SK-N-SH treated with all-trans-retinoic acid at 6 μM for 48 hours (cell line): ENCODE measurements around the gene MRPL36.

Source experiments
- ATAC-seq: fragments of 200-7000 bp; cut with Tn5 transposase; 3 replicates; pipeline ENCODE4 v1.9.1; 2020; ENCODE audit warnings: mild to moderate bottlenecking, moderate library complexity
- ARNTL ChIP-seq: fragments of 450-650 bp; formaldehyde crosslinking; IDR thresholded peaks from 2 replicates; pipeline ENCODE4 v1.5.0; 2020; ENCODE audit warnings: low read depth, mild to moderate bottlenecking, moderate library complexity, borderline replicate concordance
- BACH2 ChIP-seq: fragments of 250-450 bp; sonication (Bioruptor Pico); IDR thresholded peaks from 2 replicates; pipeline ENCODE4 v1.9.0; 2021; ENCODE audit warnings: mild to moderate bottlenecking, borderline replicate concordance
- CREB5 ChIP-seq: fragments of 250-450 bp; sonication (Bioruptor Pico); IDR thresholded peaks from 2 replicates; pipeline ENCODE4 v1.5.1; 2020; ENCODE audit warnings: low read depth, mild to moderate bottlenecking, moderate library complexity
- CSDC2 ChIP-seq: fragments of 250-450 bp; sonication (Bioruptor Pico); IDR thresholded peaks from 2 replicates; pipeline ENCODE4 v1.5.0; 2020; ENCODE audit warnings: mild to moderate bottlenecking, moderate library complexity
- CSRNP3 ChIP-seq: fragments of 250-450 bp; sonication (Bioruptor Pico); IDR thresholded peaks from 2 replicates; pipeline ENCODE4 v1.5.1; 2021; ENCODE audit warnings: mild to moderate bottlenecking, moderate library complexity
- ESRRG ChIP-seq: fragments of 250-450 bp; sonication (Bioruptor Pico); IDR thresholded peaks from 2 replicates; pipeline ENCODE4 v1.6.1; 2021; ENCODE audit warnings: mild to moderate bottlenecking
- GLIS3 ChIP-seq: fragments of 250-450 bp; sonication (Bioruptor Pico); IDR thresholded peaks from 2 replicates; pipeline ENCODE4 v1.5.0; 2020; ENCODE audit warnings: mild to moderate bottlenecking, moderate library complexity
- ISL1 ChIP-seq: fragments of 250-450 bp; sonication (Bioruptor Pico); IDR thresholded peaks from 2 replicates; pipeline ENCODE4 v2.1.2; 2022; ENCODE audit warnings: mild to moderate bottlenecking, moderate library complexity
- OSR1 ChIP-seq: fragments of 250-450 bp; sonication (Bioruptor Pico); IDR thresholded peaks from 2 replicates; pipeline ENCODE4 v1.8.0; 2022; ENCODE audit warnings: moderate library complexity, mild to moderate bottlenecking, inconsistent platforms
- RARB ChIP-seq: fragments of 250-450 bp; sonication (Bioruptor Pico); IDR thresholded peaks from 2 replicates; pipeline ENCODE4 v1.8.0; 2021; ENCODE audit warnings: mild to moderate bottlenecking, moderate library complexity
- SNAI2 ChIP-seq: fragments of 250-450 bp; sonication (Bioruptor Pico); IDR thresholded peaks from 2 replicates; pipeline ENCODE4 v1.5.0; 2020; ENCODE audit warnings: mild to moderate bottlenecking, moderate library complexity
- TOX ChIP-seq: fragments of 250-450 bp; sonication (Bioruptor Pico); IDR thresholded peaks from 2 replicates; pipeline ENCODE4 v1.8.0; 2021; ENCODE audit warnings: mild to moderate bottlenecking, moderate library complexity, borderline replicate concordance
- TSHZ2 ChIP-seq: fragments of 250-450 bp; sonication (Bioruptor Pico); IDR thresholded peaks from 2 replicates; pipeline ENCODE4 v1.5.0; 2020; ENCODE audit warnings: mild to moderate bottlenecking, moderate library complexity
- ZC3H10 ChIP-seq: fragments of 250-450 bp; sonication (Bioruptor Pico); IDR thresholded peaks from 2 replicates; pipeline ENCODE4 v1.5.1; 2021; ENCODE audit warnings: mild to moderate bottlenecking, moderate library complexity
- ZFP3 ChIP-seq: fragments of 250-450 bp; sonication (Bioruptor Pico); IDR thresholded peaks from 2 replicates; pipeline ENCODE4 v1.5.0; 2020; ENCODE audit warnings: mild to moderate bottlenecking, moderate library complexity
- ZFP30 ChIP-seq: fragments of 450-650 bp; formaldehyde crosslinking; IDR thresholded peaks from 2 replicates; pipeline ENCODE4 v1.5.0; 2022; ENCODE audit warnings: mild to moderate bottlenecking, moderate library complexity
- ZNF70 ChIP-seq: fragments of 450-650 bp; formaldehyde crosslinking; IDR thresholded peaks from 2 replicates; pipeline ENCODE4 v1.5.0; 2020; ENCODE audit warnings: mild to moderate bottlenecking, moderate library complexity
- ZNF8 ChIP-seq: fragments of 450-650 bp; formaldehyde crosslinking; IDR thresholded peaks from 2 replicates; pipeline ENCODE4 v1.5.0; 2020; ENCODE audit warnings: mild to moderate bottlenecking, moderate library complexity
- TF ChIP-seq, protein P1 (sequence below): fragments of 250-450 bp; sonication (Bioruptor Pico); IDR thresholded peaks from 2 replicates; pipeline ENCODE4 v1.8.0; 2021; ENCODE audit warnings: low read depth, mild to moderate bottlenecking, moderate library complexity, borderline replicate concordance
- TF ChIP-seq, protein P2 (sequence below): fragments of 250-450 bp; sonication (Bioruptor Pico); IDR thresholded peaks from 2 replicates; pipeline ENCODE4 v1.8.0; 2020; ENCODE audit warnings: mild to moderate bottlenecking, moderate library complexity, borderline replicate concordance

Gene MRPL36

GRCh38 chr5:1758574-1758973, 41.1 kb downstream of the MRPL36 start:
- ATAC-seq, result no peak

GRCh38 chr5:1757511-1757910, 42.1 kb downstream of the MRPL36 start:
- TF ChIP-seq TOX (CRISPR knock-in tag) (no peak), ESRRG (CRISPR knock-in tag) (no peak), BACH2 (CRISPR knock-in tag) (no peak), RARB (CRISPR knock-in tag) (no peak), CSDC2 (CRISPR knock-in tag) (no peak), ZFP3 (CRISPR knock-in tag) (no peak), OSR1 (CRISPR knock-in tag) (no peak), CREB5 (CRISPR knock-in tag) (no peak), ISL1 (no peak)
- TF ChIP-seq, protein P1, sequence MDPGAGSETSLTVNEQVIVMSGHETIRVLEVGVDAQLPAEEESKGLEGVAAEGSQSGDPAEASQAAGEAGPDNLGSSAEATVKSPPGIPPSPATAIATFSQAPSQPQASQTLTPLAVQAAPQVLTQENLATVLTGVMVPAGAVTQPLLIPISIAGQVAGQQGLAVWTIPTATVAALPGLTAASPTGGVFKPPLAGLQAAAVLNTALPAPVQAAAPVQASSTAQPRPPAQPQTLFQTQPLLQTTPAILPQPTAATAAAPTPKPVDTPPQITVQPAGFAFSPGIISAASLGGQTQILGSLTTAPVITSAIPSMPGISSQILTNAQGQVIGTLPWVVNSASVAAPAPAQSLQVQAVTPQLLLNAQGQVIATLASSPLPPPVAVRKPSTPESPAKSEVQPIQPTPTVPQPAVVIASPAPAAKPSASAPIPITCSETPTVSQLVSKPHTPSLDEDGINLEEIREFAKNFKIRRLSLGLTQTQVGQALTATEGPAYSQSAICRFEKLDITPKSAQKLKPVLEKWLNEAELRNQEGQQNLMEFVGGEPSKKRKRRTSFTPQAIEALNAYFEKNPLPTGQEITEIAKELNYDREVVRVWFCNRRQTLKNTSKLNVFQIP (CRISPR knock-in tag), result no peak
- ATAC-seq, result no peak

More at GRCh38 chr5:1758574-1758973, 41.1 kb downstream of the MRPL36 start:
- TF ChIP-seq SNAI2 (CRISPR knock-in tag), result no peak
- TF ChIP-seq, protein P2, sequence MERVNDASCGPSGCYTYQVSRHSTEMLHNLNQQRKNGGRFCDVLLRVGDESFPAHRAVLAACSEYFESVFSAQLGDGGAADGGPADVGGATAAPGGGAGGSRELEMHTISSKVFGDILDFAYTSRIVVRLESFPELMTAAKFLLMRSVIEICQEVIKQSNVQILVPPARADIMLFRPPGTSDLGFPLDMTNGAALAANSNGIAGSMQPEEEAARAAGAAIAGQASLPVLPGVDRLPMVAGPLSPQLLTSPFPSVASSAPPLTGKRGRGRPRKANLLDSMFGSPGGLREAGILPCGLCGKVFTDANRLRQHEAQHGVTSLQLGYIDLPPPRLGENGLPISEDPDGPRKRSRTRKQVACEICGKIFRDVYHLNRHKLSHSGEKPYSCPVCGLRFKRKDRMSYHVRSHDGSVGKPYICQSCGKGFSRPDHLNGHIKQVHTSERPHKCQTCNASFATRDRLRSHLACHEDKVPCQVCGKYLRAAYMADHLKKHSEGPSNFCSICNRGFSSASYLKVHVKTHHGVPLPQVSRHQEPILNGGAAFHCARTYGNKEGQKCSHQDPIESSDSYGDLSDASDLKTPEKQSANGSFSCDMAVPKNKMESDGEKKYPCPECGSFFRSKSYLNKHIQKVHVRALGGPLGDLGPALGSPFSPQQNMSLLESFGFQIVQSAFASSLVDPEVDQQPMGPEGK, result no peak
- no peak for TF ChIP-seq ARNTL (CRISPR knock-in tag)
- TF ChIP-seq ISL1, result no peak

DNA sequence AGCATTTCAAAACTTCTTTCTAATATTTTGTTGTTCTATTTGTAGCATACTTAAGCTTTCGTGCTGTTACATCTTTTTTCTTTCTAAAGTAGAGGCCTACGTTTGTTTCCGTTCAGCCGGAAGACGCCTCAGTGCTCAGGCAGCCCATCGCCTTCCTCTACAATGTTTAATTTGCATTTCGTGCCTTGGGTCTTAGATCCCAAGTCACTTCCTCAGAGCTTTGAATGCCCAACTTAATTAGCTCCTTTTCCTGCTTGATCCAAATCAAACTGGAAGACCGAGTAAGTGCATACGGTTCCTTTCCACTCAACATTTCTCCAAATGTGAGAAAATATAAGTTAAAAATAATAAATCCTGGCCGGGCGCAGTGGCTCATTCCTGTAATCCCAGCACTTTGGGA, 43.2 kb downstream of the MRPL36 start:
- TF ChIP-seq TSHZ2 (CRISPR knock-in tag) (no peak), ZNF8 (CRISPR knock-in tag) (no peak), GLIS3 (no peak), ISL1 (no peak), CSDC2 (CRISPR knock-in tag) (no peak)
- TF ChIP-seq, protein P2, result no peak
- ATAC-seq, result no peak

DNA sequence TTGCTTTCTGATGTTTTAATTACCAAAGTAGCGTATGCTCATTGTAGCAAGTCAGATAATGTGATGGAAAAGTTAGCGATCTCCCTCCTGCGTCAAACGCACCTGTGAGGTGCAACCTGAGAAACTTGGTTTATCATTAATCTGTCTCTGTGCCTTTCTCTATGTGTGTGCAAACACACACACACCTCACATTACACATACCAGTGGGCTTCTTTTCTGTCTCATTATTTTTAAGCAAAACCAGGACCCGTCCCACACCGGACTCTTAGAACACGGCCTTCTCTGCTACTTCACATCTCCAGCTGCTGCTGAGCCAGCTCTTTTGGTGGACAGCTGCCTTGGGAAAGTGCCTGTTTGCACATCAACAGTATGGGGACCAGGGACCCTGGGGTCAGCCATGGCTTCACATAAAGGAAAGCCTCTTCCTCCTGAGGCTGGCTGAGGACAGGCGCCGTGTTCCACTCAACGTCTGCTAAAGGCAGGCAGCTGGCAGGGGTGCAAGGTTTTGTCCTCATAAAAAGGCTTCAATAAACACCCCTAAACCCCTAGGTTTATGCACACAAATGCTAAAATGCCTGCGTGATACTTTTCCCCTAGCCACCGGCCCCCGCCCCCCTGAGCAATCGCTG, 44.2 kb downstream of the MRPL36 start:
- no peak for ATAC-seq
- no peak for TF ChIP-seq CSDC2 (CRISPR knock-in tag)
- TF ChIP-seq GLIS3, result no peak
- no peak for TF ChIP-seq OSR1 (CRISPR knock-in tag)
- no peak for TF ChIP-seq CREB5 (CRISPR knock-in tag)
- no peak for TF ChIP-seq ESRRG (CRISPR knock-in tag)
- no peak for TF ChIP-seq SNAI2 (CRISPR knock-in tag)
- TF ChIP-seq, protein P2, result no peak
- no peak for TF ChIP-seq ZFP30 (CRISPR knock-in tag)
- no peak for TF ChIP-seq ARNTL (CRISPR knock-in tag)
- no peak for TF ChIP-seq ZNF8 (CRISPR knock-in tag)
- no peak for TF ChIP-seq BACH2 (CRISPR knock-in tag)
- TF ChIP-seq CSRNP3 (CRISPR knock-in tag), result no peak
- no peak for TF ChIP-seq ZNF70
- TF ChIP-seq ZC3H10 (CRISPR knock-in tag), result no peak
- TF ChIP-seq ISL1, result no peak
- no peak for TF ChIP-seq RARB (CRISPR knock-in tag)
